Heart left ventricle (tissue), 16 donors: ENCODE data around the gene CAPN2. TPM values are rescaled to one million over a fixed set of nuclear protein-coding genes. Genes with fewer than 3 reads are reported as not detected.
"Not testable (repeated sequence)": the region's sequence is repeated elsewhere in the genome, so short reads cannot be mapped to it uniquely, and the experiment has no call there.

Source experiments
- ATAC-seq, 4 donors: fragments of 200-7000 bp; cut with Tn5 transposase; one replicate each; pipeline ENCODE4 v1.9.1; 2020 to 2022; ENCODE audit warnings: moderate library complexity in 4 of 4, mild to moderate bottlenecking in 3 of 4, moderate number of reproducible peaks in 1 of 4
- DNase-seq, 5 donors: peaks; one replicate each; pipeline ENCODE4 v3.0.0-alpha.2; 2020
- H3K27ac ChIP-seq, 12 donors: fragments of 200-600 bp; sonication (generic) in 4 of 12; one replicate each; pipeline versions ENCODE4 v1.5.0 to v1.8.0; 2016 to 2022; ENCODE audit warnings: mild to moderate bottlenecking in 2 of 12
- H3K27me3 ChIP-seq, 9 donors: fragments of 200-600 bp; sonication (generic) in 2 of 9; one replicate each; pipeline versions ENCODE4 v1.5.1 to v1.8.0; 2016 to 2022; ENCODE audit warnings: mild to moderate bottlenecking in 3 of 9
- H3K36me3 ChIP-seq, 9 donors: fragments of 200-600 bp; sonication (generic) in 2 of 9; one replicate each; pipeline versions ENCODE4 v1.5.0 to v1.8.0; 2018 to 2022; ENCODE audit warnings: mild to moderate bottlenecking in 2 of 9
- H3K4me1 ChIP-seq, 12 donors: fragments of 200-600 bp; sonication (generic) in 4 of 12; one replicate each; pipeline versions ENCODE4 v1.5.0 to v1.8.0; 2016 to 2022; ENCODE audit warnings: mild to moderate bottlenecking in 3 of 12
- H3K4me3 ChIP-seq, 12 donors: fragments of 200-600 bp; sonication (generic) in 4 of 12; one replicate each; pipeline versions ENCODE4 v1.5.0 to v1.8.0; 2017 to 2022; ENCODE audit warnings: mild to moderate bottlenecking in 9 of 12, moderate library complexity in 4 of 12
- H3K9me3 ChIP-seq, 12 donors: fragments of 200-600 bp; sonication (generic) in 4 of 12; one replicate each; pipeline versions ENCODE4 v1.5.0 to v1.8.0; 2016 to 2022; ENCODE audit warnings: mild to moderate bottlenecking in 1 of 12
- CTCF ChIP-seq, 12 donors: fragments of 200-600 bp; sonication (generic) in 4 of 12; IDR thresholded peaks; one replicate each; pipeline versions ENCODE4 v1.5.0 to v1.8.0; 2018 to 2022; ENCODE audit warnings: antibody characterized with exemption in 12 of 12, mild to moderate bottlenecking in 5 of 12
- POLR2A ChIP-seq, 2 donors: fragments of 450-650 bp; IDR thresholded peaks; one replicate each; pipeline ENCODE4 v1.6.1; 2017; ENCODE audit warnings: antibody characterized with exemption in 2 of 2, mild to moderate bottlenecking in 2 of 2, moderate library complexity in 2 of 2
- WGBS, 4 donors: extraction: QIAGEN DNeasy Blood & Tissue Kit in 2 of 4; methylation state at CpG; one replicate each; pipeline versions ENCODE4 v1.1.5 to v1.1.7; 2013 to 2018; 5-methylcytosine and 5-hydroxymethylcytosine counted together
- intact Hi-C, 10 donors: fragments of 100-400 bp; cut with DNase I; formaldehyde crosslinking; loops; one replicate each; pipeline versions ENCODE4 v1.11.1 to v1.14.2; 2022
- polyA plus RNA-seq, 2 donors: library from polyadenylated mRNA; stranded (reverse); fragments of 200-250 nt; gene quantifications; one replicate each; pipeline ENCODE4 v1.2.3, GENCODE V29; 2013
- total RNA-seq, 9 donors: library from RNA; depleted of rRNA in 2 of 9; stranded (reverse); fragments of >200 nt in 2 of 9; fragmentation: NEBNext Ultra II Directional in 3 of 9; extraction: Animal tissue kit (Norgen Biotek cat#: 25700) in 3 of 9; gene quantifications; one replicate each; pipeline versions ENCODE4 v1.1.0 to v1.2.4, GENCODE V29; 2016 to 2023
- donor health status: ischemic (EF 13 %, LVEDD 7.1; RV severe dilation, severe dysfunction).
- donor health status: healthy with polysubstance abuse.
- donor health status: DM: no; HTN: yes; CAD: no.
- donor health status: DM: no; HTN: no; CAD: no.
- donor health status: ischemic (EF 25% LVEDD 6.9; RV normal size, moderate dysfunction).
- donor health status: ischemic (EF 25% LVEDD 5.7; RV mildly dilated, moderate dysfunction).
- donor health status: healthy.
- donor health status: DM: yes; HTN: yes; CAD: no.
- donor health status: ischemic (EF 35%, LVEDD 5.7; RV mildly dilated, moderate dysfunction).
- donor health status: nonischemic (EF 11% LVEDD 7.7; RV severe dilation, severe dysfunction).
- donor health status: DM: yes; HTN: yes; CAD: no.
- donor health status: PGD.
- donor health status: ischemic (EF 29% LVEDD 5.4; RV normal size, mild dysfunction).
- donor health status: nonischemic (EF 23%, LVEDD 6.1; RV moderate dilation, normal function).

Gene CAPN2
- total and polyA plus RNA-seq, 11 donors, result 54.4 to 115 (median 81.8) TPM

GRCh38 chr1:223732993-223733798, 20.9 kb downstream of the CAPN2 start:
- Histone ChIP-seq H3K27me3 (no peaks in the 10 kb centered on the region), H3K27ac (peak overlapping the region in 11 of 12 donors; percentile 60 to 86 (median 72)), H3K4me1 (peaks cover 25 to 69% (median 54%) of the 10 kb centered on the region in 12 donors), H3K36me3 (peaks cover 0 to 15% (median 4%) of the 10 kb centered on the region in 9 donors), H3K9me3 (no peaks in the 10 kb centered on the region), H3K4me3 (no peak overlapping the region)
- intact Hi-C loops, result no loop called here
- ATAC-seq (peak in 3 of 4 donors; percentile 14 to 76 (median 56)), DNase-seq (peak in 4 of 5 donors; percentile 60 to 66 (median 63))
- TF ChIP-seq CTCF (IDR thresholded peaks at IDR 0.05), result no peak
- no peak for TF ChIP-seq POLR2A (IDR thresholded peaks at IDR 0.05)
- WGBS, 4 donors, result 48 to 59% (median 57%) methylated on average over 6 of the region's 6 CpGs

GRCh38 chr1:223733898-223734852, 21.8 kb downstream of the CAPN2 start:
- intact Hi-C loops, result no loop called here
- Histone ChIP-seq H3K4me3 (no peak overlapping the region), H3K27me3 (no peaks in the 10 kb centered on the region), H3K36me3 (peaks cover 0 to 13% (median 0%) of the 10 kb centered on the region in 9 donors), H3K27ac (peak overlapping the region in 11 of 12 donors; percentile 60 to 86 (median 72)), H3K4me1 (peaks cover 25 to 76% (median 64%) of the 10 kb centered on the region in 12 donors), H3K9me3 (no peaks in the 10 kb centered on the region)
- no peak for ATAC-seq
- TF ChIP-seq POLR2A (IDR thresholded peaks at IDR 0.05), result no peak
- TF ChIP-seq CTCF (IDR thresholded peaks at IDR 0.05), result no peak
- DNase-seq, result no peak
- whole genome bisulfite sequencing, 4 donors, result 66 to 68% (median 67%) methylated on average over 20 of the region's 20 CpGs

GRCh38 chr1:223736638-223737037, 24.3 kb downstream of the CAPN2 start:
- H3K9me3 ChIP-seq, intact Hi-C loops, H3K27me3 ChIP-seq, ATAC-seq, DNase-seq, H3K4me3 ChIP-seq: not testable (repeated sequence)
- Histone ChIP-seq H3K27ac (peak overlapping the region in 1 of 12 donors; percentile 40), H3K4me1 (peaks cover 20 to 74% (median 67%) of the 10 kb centered on the region in 12 donors), H3K36me3 (peaks cover 0 to 24% (median 0%) of the 10 kb centered on the region in 9 donors)
- 96 to 100% (median 97%) methylated on average over 5 of the region's 5 CpGs for WGBS, 4 donors

GRCh38 chr1:223737342-223737741, 25.0 kb downstream of the CAPN2 start:
- peaks cover 0 to 23% (median 0%) of the 10 kb centered on the region in 9 donors for H3K36me3 ChIP-seq
- no peak for ATAC-seq
- no peaks in the 10 kb centered on the region for H3K27me3 ChIP-seq
- TF ChIP-seq CTCF (IDR thresholded peaks at IDR 0.05), result no peak
- TF ChIP-seq POLR2A (IDR thresholded peaks at IDR 0.05), result no peak
- no peak overlapping the region for H3K4me3 ChIP-seq
- WGBS, 4 donors, result 63 to 84% (median 69%) methylated on average over 7 of the region's 7 CpGs
- H3K4me1 ChIP-seq, result peaks cover 14 to 74% (median 62%) of the 10 kb centered on the region in 12 donors
- intact Hi-C loops, result no loop called here
- H3K9me3 ChIP-seq, result no peaks in the 10 kb centered on the region
- no peak for DNase-seq
- H3K27ac ChIP-seq, result no peak overlapping the region
